Osteocyte (in vitro differentiated cells): ENCODE measurements around the gene ANO9. TPM values are rescaled to one million over a fixed set of nuclear protein-coding genes. Genes with fewer than 3 reads are reported as not detected.

Experiments
- DNase-seq: peaks from one replicate; pipeline ENCODE4 v3.0.0; 2021; ENCODE audit warnings: mixed read lengths; ENCODE audit not compliant: unreplicated experiment; ENCODE audit errors: extremely low spot score
- H3K27ac Mint-ChIP-seq: one replicate; pipeline ENCODE4 v1.8.0; 2021; ENCODE audit warnings: mild to moderate bottlenecking, mixed read lengths; ENCODE audit not compliant: unreplicated experiment
- H3K27me3 Mint-ChIP-seq: one replicate; pipeline ENCODE4 v1.8.0; 2021; ENCODE audit warnings: mixed read lengths; ENCODE audit not compliant: unreplicated experiment
- H3K36me3 Mint-ChIP-seq: one replicate; pipeline ENCODE4 v1.8.0; 2021; ENCODE audit warnings: mixed read lengths; ENCODE audit not compliant: unreplicated experiment
- H3K4me1 Mint-ChIP-seq: one replicate; pipeline ENCODE4 v1.8.0; 2021; ENCODE audit warnings: mixed read lengths; ENCODE audit not compliant: unreplicated experiment
- H3K4me3 Mint-ChIP-seq: one replicate; pipeline ENCODE4 v1.8.0; 2021; ENCODE audit warnings: mild to moderate bottlenecking, moderate library complexity, mixed read lengths; ENCODE audit not compliant: unreplicated experiment
- H3K9me3 Mint-ChIP-seq: one replicate; pipeline ENCODE4 v1.8.0; 2021; ENCODE audit warnings: mixed read lengths; ENCODE audit not compliant: unreplicated experiment
- CTCF ChIP-seq: fragments of 200-600 bp; sonication (generic); IDR thresholded peaks from 2 replicates; pipeline ENCODE4 v1.5.0; 2021; ENCODE audit warnings: antibody characterized with exemption, mild to moderate bottlenecking, moderate library complexity
- total RNA-seq: library from RNA; stranded (reverse); gene quantifications from 2 replicates; pipeline ENCODE4 v1.2.1, GENCODE V29; 2021

Gene ANO9
- total RNA-seq, 1 donor from 2014 or later = not detected

- DNase-seq = no peak
- Mint-ChIP-seq H3K36me3 (no peaks in the 10 kb centered on the region), H3K27me3 (no peaks in the 10 kb centered on the region), H3K27ac (peak overlapping the region; percentile 94), H3K4me3 (peak overlapping the region; percentile 35), H3K9me3 (no peaks in the 10 kb centered on the region), H3K4me1 (peaks cover 17% of the 10 kb centered on the region)
- TF ChIP-seq CTCF = no peak
Observed at GRCh38 chr11:443542-444199, 1.9 kb upstream of the ANO9 start.

- no peak for DNase-seq
- Mint-ChIP-seq H3K4me1 (peaks cover 16% of the 10 kb centered on the region), H3K9me3 (no peaks in the 10 kb centered on the region), H3K4me3 (no peak overlapping the region), H3K27ac (no peak overlapping the region), H3K36me3 (no peaks in the 10 kb centered on the region), H3K27me3 (no peaks in the 10 kb centered on the region)
- TF ChIP-seq CTCF = no peak
Observed at GRCh38 chr11:442611-443081, 835 bp upstream of the ANO9 start.

GRCh38 chr11:441043-441417 is 781 bp downstream of the ANO9 start:
- no peak for DNase-seq
- no peak overlapping the region for H3K4me3 Mint-ChIP-seq

GRCh38 chr11:440065-441042 is 1.5 kb downstream of the ANO9 start:
- Mint-ChIP-seq H3K27me3 (no peaks in the 10 kb centered on the region), H3K36me3 (no peaks in the 10 kb centered on the region), H3K4me1 (peaks cover 12% of the 10 kb centered on the region), H3K9me3 (no peaks in the 10 kb centered on the region), H3K27ac (no peak overlapping the region), H3K4me3 (no peak overlapping the region)
- no peak for TF ChIP-seq CTCF
- DNase-seq = no peak

More at GRCh38 chr11:441043-441417, 781 bp downstream of the ANO9 start:
- no peak for TF ChIP-seq CTCF
- H3K27me3 Mint-ChIP-seq = no peaks in the 10 kb centered on the region
- no peaks in the 10 kb centered on the region for H3K36me3 Mint-ChIP-seq
- H3K9me3 Mint-ChIP-seq = no peaks in the 10 kb centered on the region
- peaks cover 12% of the 10 kb centered on the region for H3K4me1 Mint-ChIP-seq
- no peak overlapping the region for H3K27ac Mint-ChIP-seq
